A172 (cell line): ENCODE results near the gene GGTLC2. TPM values are rescaled to one million over a fixed set of nuclear protein-coding genes. Genes with fewer than 3 reads are reported as not detected.

ENCODE experiments used
- DNase-seq: peaks from one replicate; pipeline ENCODE4 v3.0.0-alpha.2; 2015; ENCODE audit warnings: low spot score
- total RNA-seq: library from RNA; depleted of rRNA; stranded (reverse); fragments of >200 nt; shearing (Covaris generic); gene quantifications from 2 replicates; pipeline ENCODE4 v1.2.3, GENCODE V29; 2014; rRNA removed

GGTLC2 gene
- total RNA-seq, 1 experiment from 2014 or later = not detected

DNA sequence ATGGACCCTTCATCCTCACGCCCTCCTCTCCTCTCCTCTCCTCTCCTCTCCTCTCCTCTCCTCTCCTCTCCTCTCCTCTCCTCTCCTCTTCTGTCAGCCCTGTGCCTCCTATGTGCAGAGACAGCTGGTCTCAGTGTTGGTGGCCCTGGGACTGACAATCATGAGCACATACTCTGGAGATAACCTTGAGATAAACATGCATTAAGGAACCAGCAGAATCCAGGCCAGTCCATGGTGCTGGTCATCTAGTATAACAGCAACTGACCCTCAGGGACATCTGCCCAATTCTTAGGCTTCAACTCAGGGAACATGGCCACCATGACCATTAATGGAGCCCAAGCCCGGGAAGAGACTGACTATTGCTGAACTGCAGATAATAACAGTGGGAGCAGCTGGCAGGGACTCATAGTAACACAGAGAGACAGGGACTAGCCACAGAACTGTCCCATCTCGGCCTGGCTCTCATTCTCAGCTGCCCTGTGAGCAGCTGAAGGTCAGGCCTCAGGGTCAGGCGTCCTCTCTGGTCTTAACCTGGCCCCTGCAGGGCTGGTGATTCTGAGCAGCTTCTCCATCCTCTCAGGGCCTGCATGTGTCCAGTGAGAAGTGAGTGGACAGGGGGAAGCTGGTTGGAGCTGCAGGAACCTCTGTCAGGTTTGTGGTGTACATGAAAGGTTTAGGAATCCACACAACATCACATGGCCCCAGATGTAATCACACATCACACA is 45.4 kb downstream of the GGTLC2 start:
- no peak for DNase-seq

DNA sequence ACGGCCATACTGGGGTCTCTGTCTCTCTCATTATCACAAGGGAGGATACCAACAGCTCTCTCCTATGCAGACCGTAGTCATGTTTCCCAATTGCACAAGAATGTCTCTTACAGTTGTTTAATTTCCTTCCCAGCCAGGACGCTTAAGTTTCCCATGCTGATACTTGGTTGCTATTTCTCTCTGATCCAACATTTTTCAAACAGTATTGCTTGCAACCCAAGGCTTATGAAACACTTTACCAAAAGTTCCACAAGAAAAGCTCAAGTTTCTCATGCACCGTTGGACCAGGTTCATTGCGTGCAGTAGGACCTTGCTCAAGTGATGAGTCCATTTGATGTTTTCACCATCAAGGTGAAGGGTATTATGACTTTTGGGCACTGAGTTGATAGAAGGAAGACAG is 46.6 kb downstream of the GGTLC2 start:
- no peak for DNase-seq

DNA sequence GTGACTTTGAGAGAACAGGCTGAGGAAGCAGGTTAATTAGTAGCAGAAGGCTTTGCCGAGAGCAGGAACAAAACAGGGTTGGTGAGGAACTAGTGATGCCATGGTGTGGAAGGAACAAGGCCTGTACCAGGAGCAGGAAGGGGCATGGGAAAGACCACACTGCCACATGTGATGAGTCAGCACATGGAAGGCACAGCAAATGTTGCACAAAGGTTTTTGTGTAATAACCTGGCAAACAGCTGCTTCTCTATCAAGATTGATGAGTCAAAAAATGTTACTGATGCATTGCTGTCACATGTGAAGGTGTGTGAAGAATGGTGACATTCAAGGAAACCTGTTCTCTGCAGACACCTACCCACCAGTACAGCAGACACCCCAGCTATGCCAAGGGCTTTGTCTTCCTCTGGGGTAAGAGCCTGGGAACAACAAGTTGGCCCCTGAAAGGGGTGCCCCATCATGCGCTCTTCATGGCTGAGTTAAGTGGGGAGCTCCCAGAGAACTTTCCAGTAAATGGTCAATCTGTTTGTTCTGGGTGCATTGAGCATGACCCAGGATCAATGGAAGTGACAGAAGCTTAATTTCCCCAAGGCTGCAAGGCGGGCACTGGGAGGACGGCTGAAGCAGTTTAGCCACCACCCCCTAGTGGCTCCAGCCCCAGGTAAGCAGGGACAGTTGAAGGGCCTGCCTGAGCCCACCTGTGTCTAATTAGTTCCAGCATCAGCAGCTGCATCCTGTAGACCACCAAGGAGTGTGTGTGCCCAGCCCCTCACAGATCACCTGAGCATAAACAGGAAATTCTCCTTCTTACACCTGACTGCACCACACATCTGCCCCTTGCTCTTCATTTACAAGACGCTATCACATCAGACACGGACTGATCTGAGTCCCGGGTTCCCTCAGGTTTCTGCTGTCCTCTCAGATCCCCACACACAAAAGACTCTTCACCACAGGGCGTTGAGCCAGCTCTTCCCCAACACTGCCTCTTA is 47.6 kb downstream of the GGTLC2 start:
- DNase-seq = no peak

DNA sequence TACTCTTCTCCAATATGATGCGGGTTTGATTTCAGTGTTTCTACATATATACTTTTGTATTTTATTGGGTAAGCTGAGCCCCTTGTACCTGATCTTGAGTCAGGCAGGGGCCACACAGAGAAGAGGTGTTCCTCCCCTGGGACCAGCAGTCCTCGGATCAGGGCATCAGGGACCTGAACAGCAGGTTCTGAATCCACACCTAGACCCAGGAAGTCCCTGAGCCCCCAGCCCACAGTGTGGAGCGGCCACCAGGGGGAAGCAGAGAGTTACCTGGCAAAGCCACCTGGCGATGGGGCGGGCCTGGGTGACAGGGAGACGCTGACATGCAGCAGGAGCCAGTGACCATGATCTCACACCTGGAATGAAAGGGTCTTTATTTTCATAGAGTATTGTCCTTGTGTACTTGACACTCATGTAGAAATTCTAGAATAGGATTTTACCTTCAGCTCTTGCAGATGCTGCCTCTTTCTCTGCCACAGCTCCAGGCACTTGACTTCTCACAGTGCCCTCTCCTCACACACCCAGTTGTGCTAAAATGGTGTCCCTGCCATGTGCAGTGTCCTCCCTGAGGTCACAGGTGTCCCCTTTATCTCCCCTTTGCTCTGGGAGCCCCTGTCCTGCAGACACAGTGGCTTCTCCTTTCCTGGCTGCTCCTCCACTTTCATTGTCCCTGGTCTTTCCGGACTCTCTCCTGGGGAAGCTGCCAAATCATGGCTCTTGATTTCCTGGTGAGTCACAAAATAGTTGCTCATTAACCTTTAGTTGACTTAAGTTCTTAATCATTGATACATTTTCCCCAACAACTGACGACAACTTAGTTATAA is 48.5 kb downstream of the GGTLC2 start:
- DNase-seq = peak; percentile 38

DNA sequence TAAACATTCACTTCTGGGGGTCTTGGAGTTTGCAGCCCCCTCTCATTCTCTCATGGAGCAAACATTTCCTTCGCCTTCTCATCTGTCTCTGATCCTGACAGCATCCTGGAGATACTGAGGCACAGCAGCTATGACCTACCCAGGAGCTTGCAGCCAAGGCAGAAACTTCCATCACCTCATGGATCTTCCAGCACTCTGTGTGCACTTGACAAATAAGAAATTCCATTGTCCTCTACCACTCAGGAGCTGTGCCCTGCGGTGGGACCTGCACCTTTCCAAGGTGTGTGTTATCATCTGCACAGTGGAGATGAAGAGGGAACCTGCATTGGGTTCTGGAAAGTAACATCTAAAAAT is 49.1 kb downstream of the GGTLC2 start:
- DNase-seq = no peak

DNA sequence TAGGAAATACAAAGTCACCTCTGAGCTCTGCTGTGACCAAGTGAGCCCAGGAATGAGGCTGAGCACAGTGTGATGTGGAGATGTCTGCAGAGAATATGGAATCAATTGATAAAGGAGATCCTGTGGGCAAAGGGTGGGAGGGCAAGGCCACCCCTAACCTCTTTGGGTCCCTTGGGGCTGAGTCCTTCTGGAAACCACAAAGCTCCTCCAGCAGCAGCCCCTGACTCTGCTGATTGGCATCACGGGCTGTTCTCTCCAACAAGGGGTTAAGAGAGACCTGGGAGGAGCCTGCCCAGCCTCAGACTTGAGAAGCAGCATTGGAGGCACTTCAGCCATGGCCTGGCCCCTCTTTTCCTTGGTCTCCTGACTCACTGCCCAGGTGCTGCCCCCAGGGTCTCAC is 49.7 kb downstream of the GGTLC2 start:
- DNase-seq = no peak

DNA sequence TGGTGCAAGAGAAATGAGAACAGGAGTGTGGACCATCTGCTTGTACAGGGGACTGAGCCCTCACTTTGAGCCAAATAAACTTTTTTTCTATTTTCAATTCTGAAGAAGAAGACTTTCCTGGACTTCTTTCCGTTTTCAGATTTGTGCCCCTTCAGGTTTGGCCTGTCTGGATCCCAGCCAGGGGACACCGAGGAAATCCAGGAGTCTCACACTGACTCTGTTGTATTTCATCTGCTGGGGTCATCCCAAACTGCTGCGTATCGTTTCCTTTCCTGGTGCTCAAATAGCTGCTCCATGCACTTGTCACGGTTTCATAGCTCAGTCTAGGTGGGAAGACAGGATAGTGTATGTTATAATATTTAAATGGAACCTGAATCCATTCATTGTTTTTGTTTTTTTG is 51.7 kb downstream of the GGTLC2 start:
- no peak for DNase-seq

Other genes with a start within 250 kb of the GGTLC2 start
- gene ZNF280B, start 135.9 kb upstream of the GGTLC2 start, total RNA-seq = 3.0 TPM in 2 replicates
- gene ZNF280A, start 124.3 kb upstream of the GGTLC2 start, total RNA-seq = 5.4 and 8.8 TPM in 2 replicates
- gene PRAME, start 85.3 kb upstream of the GGTLC2 start, total RNA-seq = 53.8 and 57.4 TPM in 2 replicates
- not detected in 2 replicates for gene IGLL5, start 243.2 kb downstream of the GGTLC2 start, total RNA-seq